LNCaP clone FGC (cell line): ENCODE results near the gene ENDOG.

Experiments
- DNase-seq: peaks from one replicate; pipeline ENCODE4 v3.0.0-alpha.2; 2011; ENCODE audit warnings: low read depth
- H3K4me3 ChIP-seq: 2 replicates; pipeline ENCODE4 v1.5.1; 2011; ENCODE audit warnings: mild to moderate bottlenecking, low read depth, low read length, control low read depth
- CTCF ChIP-seq: IDR thresholded peaks from 2 replicates; pipeline ENCODE4 v1.5.1; 2012; ENCODE audit warnings: mild to moderate bottlenecking; ENCODE audit not compliant: control insufficient read depth, insufficient read depth; ENCODE audit errors: extremely low read depth

Gene ENDOG

GRCh38 chr9:128829477-128830251 lies 11.4 kb downstream of the ENDOG start, which contains the start of gene SPOUT1:
Gene SPOUT1 (minus strand): TSS chr9:128829794. CDS start chr9:128829780, 14 bp downstream.
- no peak for TF ChIP-seq CTCF
- peak; percentile 64 for DNase-seq
- H3K4me3 ChIP-seq = peak within 1 kb of the TSS; percentile 80

DNA sequence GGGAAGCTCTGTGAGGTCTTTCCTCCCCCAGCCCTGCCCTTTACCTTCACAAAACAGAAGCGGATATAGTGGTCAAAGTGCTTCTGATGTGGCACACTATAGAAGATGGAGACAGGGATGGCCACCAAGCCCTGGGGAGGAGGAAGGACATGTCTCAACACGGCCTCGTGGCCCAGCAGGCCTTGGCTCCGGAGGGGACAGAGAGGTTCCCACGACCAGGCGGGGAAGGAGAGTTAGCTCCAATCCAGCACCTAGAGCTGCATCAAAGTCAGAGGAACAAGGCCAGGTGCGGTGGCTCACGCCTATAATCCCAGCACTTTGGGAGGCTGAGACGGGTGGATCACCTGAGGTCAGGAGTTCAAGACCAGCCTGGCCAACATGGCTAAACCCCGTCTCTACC lies 15.4 kb downstream of the ENDOG start:
- H3K4me3 ChIP-seq = no peak overlapping the region
- no peak for TF ChIP-seq CTCF
- DNase-seq = no peak

- no peak for TF ChIP-seq CTCF
- no peak overlapping the region for H3K4me3 ChIP-seq
- DNase-seq = no peak
Measured at GRCh38 chr9:128835246-128836210, 17.2 kb downstream of the ENDOG start.

- no peak for DNase-seq
- TF ChIP-seq CTCF = no peak
- no peak overlapping the region for H3K4me3 ChIP-seq
Measured at GRCh38 chr9:128836509-128837145, 18.3 kb downstream of the ENDOG start.

GRCh38 chr9:128838338-128838737 lies 20.0 kb downstream of the ENDOG start:
- no peak for DNase-seq
- TF ChIP-seq CTCF = no peak
- no peak overlapping the region for H3K4me3 ChIP-seq

GRCh38 chr9:128840524-128840923 lies 22.2 kb downstream of the ENDOG start:
- H3K4me3 ChIP-seq = no peak overlapping the region
- TF ChIP-seq CTCF = no peak
- no peak for DNase-seq
